Heart left ventricle (tissue), 13 donors: Measurements from ENCODE around the gene COL10A1.

Source experiments
- POLR2A ChIP-seq, 2 donors: fragments of 450-650 bp; IDR thresholded peaks; one replicate each; pipeline ENCODE4 v1.6.1; 2017; ENCODE audit warnings: antibody characterized with exemption in 2 of 2, mild to moderate bottlenecking in 2 of 2, moderate library complexity in 2 of 2
- TF ChIP-seq, protein P1 (sequence below), 12 donors: fragments of 200-600 bp; sonication (generic) in 4 of 12; IDR thresholded peaks; one replicate each; pipeline versions ENCODE4 v1.5.0 to v1.8.0; 2018 to 2022; ENCODE audit warnings: antibody characterized with exemption in 12 of 12, mild to moderate bottlenecking in 5 of 12
- donor health status: ischemic (EF 13 %, LVEDD 7.1; RV severe dilation, severe dysfunction).
- donor health status: DM: no; HTN: yes; CAD: no.
- donor health status: DM: no; HTN: no; CAD: no.
- donor health status: ischemic (EF 25% LVEDD 6.9; RV normal size, moderate dysfunction).
- donor health status: ischemic (EF 25% LVEDD 5.7; RV mildly dilated, moderate dysfunction).
- donor health status: ischemic (EF 35%, LVEDD 5.7; RV mildly dilated, moderate dysfunction).
- donor health status: nonischemic (EF 11% LVEDD 7.7; RV severe dilation, severe dysfunction).
- donor health status: DM: yes; HTN: yes; CAD: no.
- donor health status: PGD.
- donor health status: ischemic (EF 29% LVEDD 5.4; RV normal size, mild dysfunction).
- donor health status: nonischemic (EF 23%, LVEDD 6.1; RV moderate dilation, normal function).

DNA sequence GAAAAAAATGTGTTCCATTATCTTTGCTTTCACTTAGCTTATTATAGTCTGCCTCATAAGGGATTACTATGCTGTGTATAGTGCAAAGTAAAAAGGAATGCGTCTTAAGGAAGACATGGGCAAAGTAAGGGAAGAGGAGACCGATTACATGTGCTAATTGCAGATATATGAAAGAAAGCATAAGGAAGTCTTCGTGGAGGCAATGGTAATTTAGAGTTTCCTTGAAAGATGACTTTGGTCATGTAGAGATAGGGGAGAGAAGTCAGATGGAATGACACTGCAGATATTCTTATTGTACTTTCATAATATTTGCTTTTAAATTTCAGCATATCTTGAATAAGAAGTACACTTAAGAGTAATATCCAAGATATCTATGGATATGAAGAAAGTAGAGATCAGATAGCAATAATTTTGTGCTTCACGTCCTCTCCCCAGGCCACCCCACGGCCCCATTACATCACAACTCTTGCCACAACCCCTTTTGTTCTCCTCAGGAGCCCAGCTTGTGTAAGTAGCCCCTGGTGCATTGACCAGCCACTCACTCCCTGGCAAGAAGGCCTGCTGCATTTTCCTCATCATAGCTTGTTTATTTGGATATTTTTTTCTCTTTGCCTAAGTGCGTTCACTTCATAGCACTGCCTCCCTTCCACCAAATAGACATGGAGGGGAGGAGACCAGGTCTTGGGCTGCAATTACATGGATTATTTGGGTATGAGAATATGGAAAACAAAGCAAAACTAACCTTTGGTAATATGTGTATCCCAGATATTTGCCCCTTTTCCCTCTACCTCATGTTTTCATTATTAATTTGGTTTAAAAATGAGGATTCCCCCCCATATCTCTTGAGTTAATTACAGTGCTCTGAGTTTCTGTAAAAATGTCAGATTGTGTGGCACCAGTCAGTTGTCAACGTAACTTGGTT is 30.7 kb upstream of the COL10A1 start:
- TF ChIP-seq, protein P1, sequence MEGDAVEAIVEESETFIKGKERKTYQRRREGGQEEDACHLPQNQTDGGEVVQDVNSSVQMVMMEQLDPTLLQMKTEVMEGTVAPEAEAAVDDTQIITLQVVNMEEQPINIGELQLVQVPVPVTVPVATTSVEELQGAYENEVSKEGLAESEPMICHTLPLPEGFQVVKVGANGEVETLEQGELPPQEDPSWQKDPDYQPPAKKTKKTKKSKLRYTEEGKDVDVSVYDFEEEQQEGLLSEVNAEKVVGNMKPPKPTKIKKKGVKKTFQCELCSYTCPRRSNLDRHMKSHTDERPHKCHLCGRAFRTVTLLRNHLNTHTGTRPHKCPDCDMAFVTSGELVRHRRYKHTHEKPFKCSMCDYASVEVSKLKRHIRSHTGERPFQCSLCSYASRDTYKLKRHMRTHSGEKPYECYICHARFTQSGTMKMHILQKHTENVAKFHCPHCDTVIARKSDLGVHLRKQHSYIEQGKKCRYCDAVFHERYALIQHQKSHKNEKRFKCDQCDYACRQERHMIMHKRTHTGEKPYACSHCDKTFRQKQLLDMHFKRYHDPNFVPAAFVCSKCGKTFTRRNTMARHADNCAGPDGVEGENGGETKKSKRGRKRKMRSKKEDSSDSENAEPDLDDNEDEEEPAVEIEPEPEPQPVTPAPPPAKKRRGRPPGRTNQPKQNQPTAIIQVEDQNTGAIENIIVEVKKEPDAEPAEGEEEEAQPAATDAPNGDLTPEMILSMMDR (IDR thresholded peaks at IDR 0.05), result no peak
- no peak for TF ChIP-seq POLR2A (IDR thresholded peaks at IDR 0.05)
